ENCODE measurements around the gene ZNF32.

The ZNF32 gene

DNA sequence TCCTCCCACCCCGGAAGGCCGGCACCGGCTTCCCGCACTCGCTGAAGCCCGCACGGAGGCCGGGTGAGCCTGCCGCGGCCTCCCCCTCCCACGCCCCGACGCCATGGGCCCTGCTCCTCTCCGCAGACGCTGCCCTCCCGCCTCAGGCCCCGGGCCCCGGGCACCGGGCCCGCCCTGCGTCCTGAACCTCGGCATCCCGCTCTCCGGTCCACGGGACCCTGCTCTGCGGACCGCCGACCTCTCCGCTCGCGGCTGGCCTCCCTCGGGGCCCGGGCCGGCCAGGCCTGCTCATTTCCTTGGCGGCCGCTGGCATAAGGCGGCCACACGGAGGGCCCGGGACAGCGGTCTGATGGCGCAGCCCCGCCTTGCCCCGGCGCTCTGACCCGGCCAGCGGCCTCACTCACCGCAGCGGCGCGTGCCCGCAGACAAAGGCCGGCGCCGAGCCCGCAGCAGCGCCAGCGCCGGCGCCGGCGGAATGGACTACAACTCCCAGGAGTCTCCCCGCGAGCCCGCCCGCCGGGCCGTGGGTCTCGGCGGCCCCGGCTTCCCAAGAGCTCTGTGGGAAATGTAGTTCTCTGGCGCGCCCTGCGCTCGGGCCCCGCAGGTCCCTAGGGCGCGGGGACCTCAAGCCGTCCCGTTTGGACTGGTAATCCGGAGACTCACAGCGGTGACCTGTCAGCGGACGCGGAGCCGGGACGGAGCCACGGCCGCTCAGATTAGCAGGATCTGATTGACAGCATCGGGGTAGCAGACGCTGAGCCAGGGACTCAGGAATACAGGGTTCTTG, at the start of gene ZNF32:
Gene ZNF32 (minus strand): TSS at position 484 of the 787 bp plus-strand sequence. CDS start 2,748 bp downstream, outside the sequence.
- in situ Hi-C loops (cut with MboI; ENCODE audit: low sequenced_read_pairs) = no loop called here

DNA sequence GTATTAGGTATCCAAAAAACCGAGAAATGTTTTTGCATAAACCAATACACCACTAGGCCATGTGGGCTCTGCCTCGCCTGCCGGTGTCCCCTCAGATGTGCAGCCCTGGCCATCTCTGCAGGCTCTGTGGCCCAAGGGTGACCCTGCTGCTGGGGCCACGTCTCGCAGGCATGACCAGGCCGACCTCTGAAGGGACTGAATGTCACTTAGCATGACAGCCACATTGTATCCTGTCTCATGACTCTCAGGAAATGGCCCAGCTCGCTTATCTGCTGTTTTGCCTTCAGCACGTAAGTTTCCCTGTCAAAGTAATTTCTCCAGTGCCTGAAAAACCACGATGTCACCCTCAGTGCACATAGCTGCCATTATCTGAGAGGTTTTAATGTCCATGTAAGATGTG, 49.5 kb upstream of the ZNF32 start:
- in situ Hi-C loops (cut with MboI; ENCODE audit: low sequenced_read_pairs) = loop anchor here (25.0 kb wide), 1 partner anchor 1164 kb away; no protein-coding TSS in a partner anchor

- in situ Hi-C loops (cut with MboI; ENCODE audit: low sequenced_read_pairs) = loop anchor here (25.0 kb wide), 1 partner anchor 1165 kb away; no protein-coding TSS in a partner anchor
Measured at GRCh38 chr10:43696909-43697483, 48.3 kb upstream of the ZNF32 start.

DNA sequence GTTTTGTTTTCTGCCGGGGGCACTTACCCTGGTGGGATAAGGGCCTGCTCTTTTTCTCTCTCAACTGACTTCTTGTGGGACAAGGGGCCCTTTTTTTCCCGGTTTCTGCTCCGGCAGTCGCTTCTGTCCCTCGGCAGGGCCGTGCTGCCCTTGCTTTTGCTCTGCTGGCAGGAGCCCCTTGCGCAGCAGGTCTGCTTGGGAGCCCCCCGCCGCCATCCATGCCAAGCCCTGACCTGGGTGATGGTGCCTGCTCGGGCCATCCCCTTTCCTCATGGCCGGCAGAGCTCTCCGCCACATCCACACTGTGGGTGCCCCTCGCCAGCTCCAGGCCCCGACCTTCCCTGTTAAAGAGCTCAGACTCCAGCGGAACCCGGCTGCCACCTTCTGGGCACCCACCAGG, 47.0 kb upstream of the ZNF32 start:
- in situ Hi-C loops (cut with MboI; ENCODE audit: low sequenced_read_pairs) = loop anchor here (25.0 kb wide), 1 partner anchor 1167 kb away; no protein-coding TSS in a partner anchor

GRCh38 chr10:43695321-43695720, 46.6 kb upstream of the ZNF32 start:
- in situ Hi-C loops (cut with MboI; ENCODE audit: low sequenced_read_pairs) = loop anchor here (25.0 kb wide), 1 partner anchor 1167 kb away; no protein-coding TSS in a partner anchor

DNA sequence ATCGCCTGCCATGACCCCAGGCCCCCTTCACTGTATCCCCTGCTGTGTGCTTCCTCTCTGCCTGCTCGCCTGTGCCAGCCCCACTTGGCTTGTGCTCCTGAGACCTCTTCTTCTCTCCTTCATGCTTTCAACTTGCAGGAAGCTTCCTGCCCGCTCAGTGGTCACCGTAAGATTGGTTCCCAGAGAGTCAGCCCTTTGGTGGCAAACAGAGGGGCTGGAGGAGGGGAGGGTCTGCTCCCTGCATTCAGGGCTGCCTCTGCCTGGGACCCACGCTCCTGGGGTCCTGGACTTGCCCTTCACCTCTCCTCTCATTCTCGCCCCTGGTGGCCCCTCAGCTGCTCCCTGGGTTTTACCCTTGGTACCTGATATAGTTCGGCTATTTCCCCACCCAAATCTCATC, 45.8 kb upstream of the ZNF32 start:
- in situ Hi-C loops (cut with MboI; ENCODE audit: low sequenced_read_pairs) = loop anchor here (25.0 kb wide), 1 partner anchor 1168 kb away; no protein-coding TSS in a partner anchor

- in situ Hi-C loops (cut with MboI; ENCODE audit: low sequenced_read_pairs) = loop anchor here (25.0 kb wide), 1 partner anchor 1169 kb away; no protein-coding TSS in a partner anchor
Measured at GRCh38 chr10:43693602-43694001, 44.9 kb upstream of the ZNF32 start.

DNA sequence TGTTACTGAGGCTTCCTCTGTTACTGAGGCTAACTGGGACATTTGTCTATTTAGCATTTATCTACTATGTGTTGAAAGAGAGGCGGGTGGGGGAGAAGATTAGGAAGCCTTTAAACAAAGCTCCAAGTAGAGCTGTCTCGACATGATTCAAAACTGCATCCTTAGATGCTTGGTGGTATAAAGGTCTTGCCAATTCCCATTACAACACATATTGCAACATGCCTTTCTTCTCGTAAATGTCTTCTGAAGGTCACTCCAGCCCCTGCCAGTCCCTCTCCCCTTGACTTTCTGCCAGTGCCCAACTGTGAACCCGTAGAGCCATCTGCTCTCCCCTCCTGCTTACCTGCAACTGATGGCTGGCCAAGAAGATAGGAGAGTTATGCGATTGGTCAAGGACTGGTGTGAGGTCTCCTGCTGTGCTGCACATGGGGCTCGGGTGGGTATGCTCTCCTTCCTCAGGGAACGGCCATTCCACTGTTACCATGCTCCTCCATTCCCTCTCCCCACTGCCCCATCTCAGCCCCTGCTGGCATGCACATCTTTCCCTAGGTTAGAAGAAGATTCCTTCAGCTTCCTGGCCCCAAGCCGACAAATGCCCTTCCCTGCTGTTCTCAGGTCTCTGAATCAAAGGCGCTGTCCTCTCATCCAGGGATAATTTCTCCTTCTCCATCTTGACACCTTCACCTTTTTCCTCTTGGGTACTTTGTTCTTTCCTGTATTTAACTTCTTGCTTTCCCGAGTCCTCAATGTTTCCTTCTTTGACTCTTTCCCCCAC, 43.6 kb upstream of the ZNF32 start:
- in situ Hi-C loops (cut with MboI; ENCODE audit: low sequenced_read_pairs) = loop anchor here (25.0 kb wide), 1 partner anchor 1170 kb away; no protein-coding TSS in a partner anchor

GRCh38 chr10:43691485-43691884, 42.8 kb upstream of the ZNF32 start:
- in situ Hi-C loops (cut with MboI; ENCODE audit: low sequenced_read_pairs) = loop anchor here (25.0 kb wide), 1 partner anchor 1171 kb away; no protein-coding TSS in a partner anchor

DNA sequence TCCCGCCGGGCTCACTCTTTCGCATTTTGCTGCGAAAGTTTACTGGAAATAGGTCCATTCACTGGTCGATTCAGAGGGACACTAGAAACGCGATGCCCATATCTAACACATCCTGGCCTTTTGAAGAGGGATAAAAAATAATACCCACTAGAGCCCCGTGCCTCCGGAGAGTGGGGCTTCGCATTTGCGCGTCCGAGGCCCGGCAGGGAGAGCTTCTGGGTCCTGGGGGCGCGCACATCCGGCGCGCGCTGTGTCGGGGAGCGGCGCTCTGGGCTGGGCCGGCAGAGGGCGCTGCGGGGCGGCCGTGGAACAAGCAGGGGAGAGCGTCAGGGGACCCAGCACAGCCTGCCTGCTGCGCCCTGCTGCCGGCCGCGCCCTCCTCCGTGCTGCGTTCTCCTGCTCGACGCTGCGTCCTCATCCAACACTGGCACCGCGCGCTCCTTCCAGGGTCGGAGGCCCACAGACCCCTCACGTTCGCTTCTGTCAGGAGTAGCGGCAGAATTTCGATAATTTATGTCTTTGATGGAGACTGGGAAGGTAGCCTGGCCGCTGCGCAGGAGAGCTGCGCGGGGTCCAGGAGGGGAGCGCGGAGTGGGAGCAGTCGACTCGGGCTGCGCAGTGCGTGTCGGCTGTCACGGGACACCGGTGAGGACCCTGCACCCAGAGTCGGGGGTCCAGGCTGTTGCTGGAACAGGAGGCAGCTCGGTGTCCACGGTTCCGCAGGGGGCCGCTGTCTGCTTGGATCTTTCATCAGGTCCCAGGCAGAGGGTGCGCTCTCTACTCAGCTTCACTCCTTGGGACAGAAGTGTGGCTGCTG, 41.5 kb upstream of the ZNF32 start:
- in situ Hi-C loops (cut with MboI; ENCODE audit: low sequenced_read_pairs) = loop anchor here (25.0 kb wide), 1 partner anchor 1172 kb away; no protein-coding TSS in a partner anchor

DNA sequence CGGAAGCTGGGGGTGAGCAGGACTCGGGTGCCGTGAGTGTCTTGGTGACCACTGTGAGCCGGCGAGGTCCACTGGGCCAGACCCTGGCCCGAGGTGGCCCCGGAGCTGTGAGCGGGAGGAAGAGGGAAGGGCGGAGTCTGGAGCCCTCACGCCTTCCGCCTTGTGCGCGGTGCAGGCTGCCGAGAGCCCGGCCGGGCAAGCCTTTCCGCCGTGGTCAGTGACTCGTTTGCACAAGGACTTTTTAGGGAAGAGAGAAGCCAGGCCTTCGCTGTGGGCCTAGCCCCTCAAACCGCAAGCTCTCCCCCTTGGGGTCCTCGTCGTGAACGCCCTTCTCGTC, 40.9 kb upstream of the ZNF32 start:
- in situ Hi-C loops (cut with MboI; ENCODE audit: low sequenced_read_pairs) = loop anchor here (25.0 kb wide), 1 partner anchor 1173 kb away; no protein-coding TSS in a partner anchor

DNA sequence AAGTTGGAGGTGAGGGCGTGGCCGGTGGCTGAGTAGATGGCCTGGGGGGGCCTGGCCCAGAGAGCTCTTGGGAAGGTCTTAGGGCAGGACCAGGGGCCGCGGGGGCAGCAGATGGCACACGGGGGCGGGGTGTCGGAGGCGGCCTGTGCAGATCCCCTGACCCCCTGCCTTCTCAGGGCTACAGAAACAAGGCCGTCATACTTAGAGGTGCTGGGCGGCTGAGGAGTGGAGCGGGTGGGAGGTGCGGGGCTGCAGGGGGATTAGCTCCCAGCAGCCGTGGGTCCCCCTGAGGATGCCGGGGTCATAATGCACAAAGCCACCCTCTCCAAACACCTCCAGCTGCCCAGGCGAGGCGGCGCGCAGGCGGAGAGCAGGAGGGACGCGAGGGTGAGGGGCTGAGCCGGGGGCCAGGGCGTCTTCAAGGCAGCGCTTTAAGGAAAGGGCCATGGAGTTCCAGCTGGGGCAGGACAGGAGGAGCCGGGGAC, 40.4 kb upstream of the ZNF32 start:
- in situ Hi-C loops (cut with MboI; ENCODE audit: low sequenced_read_pairs) = loop anchor here (25.0 kb wide), 1 partner anchor 1173 kb away; no protein-coding TSS in a partner anchor

- in situ Hi-C loops (cut with MboI; ENCODE audit: low sequenced_read_pairs) = loop anchor here (25.0 kb wide), 1 partner anchor 1174 kb away; no protein-coding TSS in a partner anchor
Measured at GRCh38 chr10:43688348-43688892, 39.7 kb upstream of the ZNF32 start.

DNA sequence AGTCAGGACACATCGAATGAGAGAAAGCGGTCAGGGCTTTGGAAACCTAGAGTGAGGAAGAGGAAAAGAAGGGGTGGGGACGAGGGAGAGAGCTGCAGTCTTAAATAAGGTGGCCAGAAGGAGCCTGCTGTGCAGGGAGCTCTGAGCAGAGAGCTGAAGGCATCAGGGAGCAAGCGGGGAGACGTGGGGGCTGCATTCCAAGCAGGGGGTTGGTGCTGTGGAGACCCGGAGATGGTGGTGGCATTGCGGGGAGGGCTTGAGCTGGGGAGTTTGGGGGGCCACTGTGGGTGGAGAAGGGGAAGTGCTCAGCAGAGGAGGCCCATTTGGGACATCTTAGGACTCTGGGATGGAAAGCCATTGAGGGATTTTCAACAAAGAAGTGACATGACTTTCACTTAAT, 38.7 kb upstream of the ZNF32 start:
- in situ Hi-C loops (cut with MboI; ENCODE audit: low sequenced_read_pairs) = loop anchor here (25.0 kb wide), 1 partner anchor 1175 kb away; no protein-coding TSS in a partner anchor

GRCh38 chr10:43686414-43686813, 37.7 kb upstream of the ZNF32 start:
- in situ Hi-C loops (cut with MboI; ENCODE audit: low sequenced_read_pairs) = loop anchor here (25.0 kb wide), 1 partner anchor 1176 kb away; no protein-coding TSS in a partner anchor

DNA sequence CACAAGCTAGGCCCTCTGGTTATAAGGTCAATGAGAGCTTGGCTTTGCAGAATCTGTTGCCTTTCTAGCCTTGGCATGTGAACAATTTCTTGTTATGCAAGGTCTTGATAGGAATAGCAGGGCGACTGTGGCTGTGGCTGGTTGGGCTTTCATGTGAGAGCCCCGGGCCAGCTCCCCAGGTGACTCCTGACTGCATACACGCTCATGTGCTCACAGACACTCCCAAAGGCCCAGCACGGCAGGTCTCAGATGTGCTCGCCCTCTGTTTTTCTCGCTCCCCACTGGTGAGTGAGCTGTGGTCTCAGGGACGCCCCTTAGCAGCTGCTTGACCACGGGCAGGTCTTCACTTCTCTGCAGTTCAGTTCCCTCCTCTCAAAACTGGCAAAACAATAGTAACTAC, 37.1 kb upstream of the ZNF32 start:
- in situ Hi-C loops (cut with MboI; ENCODE audit: low sequenced_read_pairs) = loop anchor here (25.0 kb wide), 1 partner anchor 1177 kb away; no protein-coding TSS in a partner anchor

GRCh38 chr10:43684292-43684559, 35.5 kb upstream of the ZNF32 start:
- in situ Hi-C loops (cut with MboI; ENCODE audit: low sequenced_read_pairs) = loop anchor here (25.0 kb wide), 1 partner anchor 1178 kb away; no protein-coding TSS in a partner anchor

GRCh38 chr10:43683451-43684291, 35.0 kb upstream of the ZNF32 start:
- in situ Hi-C loops (cut with MboI; ENCODE audit: low sequenced_read_pairs) = loop anchor here (25.0 kb wide), 1 partner anchor 1179 kb away; no protein-coding TSS in a partner anchor

Data from HL-60/S4 treated with retinoic acid at 250 ng/mL for 4 days and 3 days (cell line).